ENCODE measurements around the gene GATM. TPM values are rescaled to one million over a fixed set of nuclear protein-coding genes. Genes with fewer than 3 reads are reported as not detected.

The GATM gene
- total and polyA plus RNA-seq, 10 of the 15 experiments (the other 5 are each of a cell fraction or from before 2014, with no cell fraction given), result 11.7 to 83.1 (median 38.2) TPM

DNA sequence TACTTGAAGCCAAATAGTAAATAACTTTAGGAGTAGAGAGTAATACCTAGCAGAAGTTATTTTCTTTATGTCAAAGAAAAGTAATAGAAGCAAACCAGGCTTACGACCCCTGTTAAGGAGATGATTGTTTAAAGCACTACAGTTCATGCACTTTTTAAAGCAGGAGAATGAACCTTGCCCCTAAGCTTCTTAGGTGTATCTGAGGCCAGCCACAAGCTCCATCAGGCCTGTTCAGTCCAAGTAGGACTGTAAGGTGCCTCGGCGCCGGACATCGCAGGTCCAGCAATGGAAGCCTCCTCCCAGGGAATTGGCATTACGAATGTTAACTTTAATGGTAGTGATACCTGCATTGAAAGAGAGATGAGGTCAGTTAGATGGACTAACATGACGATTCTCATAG is 16.5 kb downstream of the GATM start (continued):
- TF ChIP-seq, protein P1, sequence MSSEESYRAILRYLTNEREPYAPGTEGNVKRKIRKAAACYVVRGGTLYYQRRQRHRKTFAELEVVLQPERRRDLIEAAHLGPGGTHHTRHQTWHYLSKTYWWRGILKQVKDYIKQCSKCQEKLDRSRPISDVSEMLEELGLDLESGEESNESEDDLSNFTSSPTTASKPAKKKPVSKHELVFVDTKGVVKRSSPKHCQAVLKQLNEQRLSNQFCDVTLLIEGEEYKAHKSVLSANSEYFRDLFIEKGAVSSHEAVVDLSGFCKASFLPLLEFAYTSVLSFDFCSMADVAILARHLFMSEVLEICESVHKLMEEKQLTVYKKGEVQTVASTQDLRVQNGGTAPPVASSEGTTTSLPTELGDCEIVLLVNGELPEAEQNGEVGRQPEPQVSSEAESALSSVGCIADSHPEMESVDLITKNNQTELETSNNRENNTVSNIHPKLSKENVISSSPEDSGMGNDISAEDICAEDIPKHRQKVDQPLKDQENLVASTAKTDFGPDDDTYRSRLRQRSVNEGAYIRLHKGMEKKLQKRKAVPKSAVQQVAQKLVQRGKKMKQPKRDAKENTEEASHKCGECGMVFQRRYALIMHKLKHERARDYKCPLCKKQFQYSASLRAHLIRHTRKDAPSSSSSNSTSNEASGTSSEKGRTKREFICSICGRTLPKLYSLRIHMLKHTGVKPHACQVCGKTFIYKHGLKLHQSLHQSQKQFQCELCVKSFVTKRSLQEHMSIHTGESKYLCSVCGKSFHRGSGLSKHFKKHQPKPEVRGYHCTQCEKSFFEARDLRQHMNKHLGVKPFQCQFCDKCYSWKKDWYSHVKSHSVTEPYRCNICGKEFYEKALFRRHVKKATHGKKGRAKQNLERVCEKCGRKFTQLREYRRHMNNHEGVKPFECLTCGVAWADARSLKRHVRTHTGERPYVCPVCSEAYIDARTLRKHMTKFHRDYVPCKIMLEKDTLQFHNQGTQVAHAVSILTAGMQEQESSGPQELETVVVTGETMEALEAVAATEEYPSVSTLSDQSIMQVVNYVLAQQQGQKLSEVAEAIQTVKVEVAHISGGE (CRISPR knock-in tag; IDR thresholded peaks at IDR 0.05), result no peak
- TF ChIP-seq CHD1 (IDR thresholded peaks at IDR 0.05; ENCODE audit: low read depth, low read length), result no peak

DNA sequence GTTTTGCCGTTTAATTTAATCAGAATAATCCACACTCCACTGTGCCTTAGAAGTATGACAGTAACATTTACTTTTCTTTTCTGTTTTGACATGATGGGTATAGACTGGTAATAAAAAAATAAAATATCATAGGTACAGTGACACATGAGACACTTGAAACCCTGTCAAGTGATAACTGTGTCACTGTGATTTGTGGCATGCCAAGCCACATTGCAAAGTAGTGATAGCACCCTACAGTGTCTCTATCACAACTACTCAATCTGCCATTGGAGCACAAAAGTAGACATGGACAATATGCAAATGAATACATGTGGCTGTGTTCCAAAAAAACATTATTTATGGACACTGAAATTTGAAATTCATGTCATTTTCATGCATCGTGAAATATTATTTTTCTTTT is 22.5 kb downstream of the GATM start:
- SMC1A ChIA-PET (ENCODE audit: uncharacterized antibody, unreplicated experiment), result no interaction called here
- Histone ChIP-seq H2AFZ (ENCODE audit: control insufficient read depth, low read depth, low read length) (no peak overlapping the region), H3K9ac (ENCODE audit: control insufficient read depth, insufficient read depth, low read length) (no peak overlapping the region), H4K20me1 (ENCODE audit: control insufficient read depth, insufficient read depth) (no peaks in the 10 kb centered on the region), H3K79me2 (ENCODE audit: control insufficient read depth, insufficient read depth, low read length) (no peaks in the 10 kb centered on the region), H3K4me3 (no peak overlapping the region), H3K9me3 (replicated peaks; ENCODE audit: control insufficient read depth, insufficient read depth, low read length) (no peaks in the 10 kb centered on the region), H3K27ac (ENCODE audit: control insufficient read depth, insufficient read depth) (no peak overlapping the region), H3K36me3 (ENCODE audit: control insufficient read depth in 2 of 2, insufficient read depth in 2 of 2, low read length in 1 of 2) (peaks cover 0 to 7% of the 10 kb centered on the region in 2 experiments; a peak in 1 of 4 replicates), H3K4me2 (ENCODE audit: control insufficient read depth, insufficient read depth) (no peak overlapping the region), H3K27me3 (replicated peaks in 1 of 2; ENCODE audit: control insufficient read depth in 2 of 2, insufficient read depth in 2 of 2, low read length in 1 of 2) (no peaks in the 10 kb centered on the region), H3K4me1 (ENCODE audit: control insufficient read depth, insufficient read depth, low read length) (no peaks in the 10 kb centered on the region)
- no TSS peak for BruUV-seq (replicated peaks)
- FAIRE-seq (no peak), ATAC-seq (no peak), DNase-seq (ENCODE audit: low read depth, low spot score) (no peak)
- POLR2A ChIA-PET, result no interaction called here
- WGBS (ENCODE audit: insufficient coverage, insufficient replicate concordance, low lambda C conversion rate, missing lambda C conversion rate), result 95% methylated on average over 2 of the region's 2 CpGs
- CTCF ChIA-PET, result interaction anchor here (1.0 kb wide), 1 partner anchor 38 kb away, joined by 3 read pairs; no protein-coding TSS in a partner anchor
- intact Hi-C loops (cut with micrococcal nuclease; ENCODE audit: unreplicated experiment), result no loop called here
- in situ Hi-C loops (cut with MboI), result no loop called here
- RAD21 ChIA-PET (ENCODE audit: unreplicated experiment), result no interaction called here
- TF ChIP-seq, protein P1 (CRISPR knock-in tag; IDR thresholded peaks at IDR 0.05), result no peak
- TF ChIP-seq SP1 (IDR thresholded peaks at IDR 0.05; ENCODE audit: low read depth, low read length) (no peak), NFYA (IDR thresholded peaks at IDR 0.05; ENCODE audit: borderline replicate concordance, low read depth, low read length) (no peak), ZNF622 (IDR thresholded peaks at IDR 0.05) (no peak), ZNF384 (IDR thresholded peaks at IDR 0.05; ENCODE audit: borderline replicate concordance, low read depth, low read length) (no peak), MYC (IDR thresholded peaks at IDR 0.05; ENCODE audit: insufficient read depth, insufficient read length, insufficient replicate concordance, low read length, severe bottlenecking) (no peak)
- TF ChIP-seq, protein P2, sequence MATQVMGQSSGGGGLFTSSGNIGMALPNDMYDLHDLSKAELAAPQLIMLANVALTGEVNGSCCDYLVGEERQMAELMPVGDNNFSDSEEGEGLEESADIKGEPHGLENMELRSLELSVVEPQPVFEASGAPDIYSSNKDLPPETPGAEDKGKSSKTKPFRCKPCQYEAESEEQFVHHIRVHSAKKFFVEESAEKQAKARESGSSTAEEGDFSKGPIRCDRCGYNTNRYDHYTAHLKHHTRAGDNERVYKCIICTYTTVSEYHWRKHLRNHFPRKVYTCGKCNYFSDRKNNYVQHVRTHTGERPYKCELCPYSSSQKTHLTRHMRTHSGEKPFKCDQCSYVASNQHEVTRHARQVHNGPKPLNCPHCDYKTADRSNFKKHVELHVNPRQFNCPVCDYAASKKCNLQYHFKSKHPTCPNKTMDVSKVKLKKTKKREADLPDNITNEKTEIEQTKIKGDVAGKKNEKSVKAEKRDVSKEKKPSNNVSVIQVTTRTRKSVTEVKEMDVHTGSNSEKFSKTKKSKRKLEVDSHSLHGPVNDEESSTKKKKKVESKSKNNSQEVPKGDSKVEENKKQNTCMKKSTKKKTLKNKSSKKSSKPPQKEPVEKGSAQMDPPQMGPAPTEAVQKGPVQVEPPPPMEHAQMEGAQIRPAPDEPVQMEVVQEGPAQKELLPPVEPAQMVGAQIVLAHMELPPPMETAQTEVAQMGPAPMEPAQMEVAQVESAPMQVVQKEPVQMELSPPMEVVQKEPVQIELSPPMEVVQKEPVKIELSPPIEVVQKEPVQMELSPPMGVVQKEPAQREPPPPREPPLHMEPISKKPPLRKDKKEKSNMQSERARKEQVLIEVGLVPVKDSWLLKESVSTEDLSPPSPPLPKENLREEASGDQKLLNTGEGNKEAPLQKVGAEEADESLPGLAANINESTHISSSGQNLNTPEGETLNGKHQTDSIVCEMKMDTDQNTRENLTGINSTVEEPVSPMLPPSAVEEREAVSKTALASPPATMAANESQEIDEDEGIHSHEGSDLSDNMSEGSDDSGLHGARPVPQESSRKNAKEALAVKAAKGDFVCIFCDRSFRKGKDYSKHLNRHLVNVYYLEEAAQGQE (IDR thresholded peaks at IDR 0.05; ENCODE audit: low read depth, low read length), result no peak

All from GM12878 (cell line).